ENCODE measurements around the gene ZNF324. TPM values are rescaled to one million over a fixed set of nuclear protein-coding genes. Genes with fewer than 3 reads are reported as not detected.

Gene ZNF324
- total RNA-seq, 1 donor, result 20.6 TPM

GRCh38 chr19:58479736-58480480 lies 13.0 kb downstream of the ZNF324 start:
- H3K27me3 ChIP-seq (ENCODE audit: insufficient read depth, low read length), result no peaks in the 10 kb centered on the region
- H3K79me2 ChIP-seq (ENCODE audit: insufficient read depth, low read length), result no peaks in the 10 kb centered on the region
- no peaks in the 10 kb centered on the region for H3K36me3 ChIP-seq (ENCODE audit: insufficient read depth, low read length)
- no peaks in the 10 kb centered on the region for H4K20me1 ChIP-seq (ENCODE audit: insufficient read depth, low read length)
- H3K9me3 ChIP-seq (ENCODE audit: low read depth, low read length), result no peaks in the 10 kb centered on the region
- no peak for TF ChIP-seq CTCF (IDR thresholded peaks at IDR 0.05; ENCODE audit: extremely low read depth, low read depth, low read length)
- DNase-seq (ENCODE audit: insufficient read length, low spot score, missing footprints), result peak; percentile 58
- H3K27ac ChIP-seq (ENCODE audit: low read depth, low read length), result no peak overlapping the region
- H3K4me1 ChIP-seq (ENCODE audit: insufficient read depth, low read length), result peaks cover 9% of the 10 kb centered on the region
- no peak overlapping the region for H3K4me2 ChIP-seq (ENCODE audit: insufficient read depth, low read length)
- no peak overlapping the region for H3K4me3 ChIP-seq (ENCODE audit: insufficient read depth, low read length)
- H2AFZ ChIP-seq (ENCODE audit: low read length), result no peak overlapping the region

- no peak for DNase-seq (ENCODE audit: insufficient read length, low spot score, missing footprints)
- H3K79me2 ChIP-seq (ENCODE audit: insufficient read depth, low read length), result no peaks in the 10 kb centered on the region
- H3K4me2 ChIP-seq (ENCODE audit: insufficient read depth, low read length), result no peak overlapping the region
- H3K27ac ChIP-seq (ENCODE audit: low read depth, low read length), result no peak overlapping the region
- no peaks in the 10 kb centered on the region for H4K20me1 ChIP-seq (ENCODE audit: insufficient read depth, low read length)
- H2AFZ ChIP-seq (ENCODE audit: low read length), result no peak overlapping the region
- no peaks in the 10 kb centered on the region for H3K27me3 ChIP-seq (ENCODE audit: insufficient read depth, low read length)
- no peaks in the 10 kb centered on the region for H3K36me3 ChIP-seq (ENCODE audit: insufficient read depth, low read length)
- TF ChIP-seq CTCF (IDR thresholded peaks at IDR 0.05; ENCODE audit: extremely low read depth, low read depth, low read length), result no peak
- H3K4me3 ChIP-seq (ENCODE audit: insufficient read depth, low read length), result no peak overlapping the region
- no peaks in the 10 kb centered on the region for H3K9me3 ChIP-seq (ENCODE audit: low read depth, low read length)
- peaks cover 4% of the 10 kb centered on the region for H3K4me1 ChIP-seq (ENCODE audit: insufficient read depth, low read length)
These were observed 13.6 kb downstream of the ZNF324 start for GRCh38 chr19:58480481-58480830.

- Histone ChIP-seq H3K4me2 (ENCODE audit: insufficient read depth, low read length) (no peak overlapping the region), H4K20me1 (ENCODE audit: insufficient read depth, low read length) (no peaks in the 10 kb centered on the region), H3K79me2 (ENCODE audit: insufficient read depth, low read length) (no peaks in the 10 kb centered on the region), H2AFZ (ENCODE audit: low read length) (no peak overlapping the region), H3K36me3 (ENCODE audit: insufficient read depth, low read length) (no peaks in the 10 kb centered on the region), H3K9me3 (ENCODE audit: low read depth, low read length) (no peaks in the 10 kb centered on the region), H3K4me3 (ENCODE audit: insufficient read depth, low read length) (no peak overlapping the region), H3K27ac (ENCODE audit: low read depth, low read length) (no peak overlapping the region), H3K4me1 (ENCODE audit: insufficient read depth, low read length) (peaks cover 4% of the 10 kb centered on the region), H3K27me3 (ENCODE audit: insufficient read depth, low read length) (no peaks in the 10 kb centered on the region)
- no peak for TF ChIP-seq CTCF (IDR thresholded peaks at IDR 0.05; ENCODE audit: extremely low read depth, low read depth, low read length)
- DNase-seq (ENCODE audit: insufficient read length, low spot score, missing footprints), result peak; percentile 61
These were observed 14.0 kb downstream of the ZNF324 start for GRCh38 chr19:58480831-58481230.

- no peak for TF ChIP-seq CTCF (IDR thresholded peaks at IDR 0.05; ENCODE audit: extremely low read depth, low read depth, low read length)
- no peak for DNase-seq (ENCODE audit: insufficient read length, low spot score, missing footprints)
These were observed 15.5 kb downstream of the ZNF324 start for GRCh38 chr19:58482372-58482771.

More at GRCh38 chr19:58482372-58482771, 15.5 kb downstream of the ZNF324 start:
- no peaks in the 10 kb centered on the region for H3K79me2 ChIP-seq (ENCODE audit: insufficient read depth, low read length)
- H3K4me3 ChIP-seq (ENCODE audit: insufficient read depth, low read length), result no peak overlapping the region
- no peaks in the 10 kb centered on the region for H3K4me1 ChIP-seq (ENCODE audit: insufficient read depth, low read length)
- H4K20me1 ChIP-seq (ENCODE audit: insufficient read depth, low read length), result no peaks in the 10 kb centered on the region
- H3K4me2 ChIP-seq (ENCODE audit: insufficient read depth, low read length), result no peak overlapping the region
- no peaks in the 10 kb centered on the region for H3K36me3 ChIP-seq (ENCODE audit: insufficient read depth, low read length)
- no peaks in the 10 kb centered on the region for H3K27me3 ChIP-seq (ENCODE audit: insufficient read depth, low read length)
- H3K9me3 ChIP-seq (ENCODE audit: low read depth, low read length), result no peaks in the 10 kb centered on the region
- H3K27ac ChIP-seq (ENCODE audit: low read depth, low read length), result no peak overlapping the region
- no peak overlapping the region for H2AFZ ChIP-seq (ENCODE audit: low read length)

Measured in osteoblast (primary cell).